Glutamatergic neuron (in vitro differentiated cells): ENCODE data around the gene TBC1D22A. TPM values are rescaled to one million over a fixed set of nuclear protein-coding genes. Genes with fewer than 3 reads are reported as not detected.

Experiments used
- DNase-seq: peaks from one replicate; pipeline ENCODE4 v3.0.0; 2022
- H3K27ac Mint-ChIP-seq: one replicate; pipeline ENCODE4 v1.8.0; 2020; ENCODE audit warnings: mild to moderate bottlenecking, mixed read lengths, inconsistent platforms; ENCODE audit not compliant: unreplicated experiment
- H3K27me3 Mint-ChIP-seq: one replicate; pipeline ENCODE4 v1.8.0; 2020; ENCODE audit warnings: mild to moderate bottlenecking, moderate library complexity, mixed read lengths, inconsistent platforms; ENCODE audit not compliant: unreplicated experiment
- H3K36me3 Mint-ChIP-seq: one replicate; pipeline ENCODE4 v1.8.0; 2020; ENCODE audit warnings: mild to moderate bottlenecking, mixed read lengths, inconsistent platforms; ENCODE audit not compliant: unreplicated experiment
- H3K4me1 Mint-ChIP-seq: one replicate; pipeline ENCODE4 v1.8.0; 2020; ENCODE audit warnings: mild to moderate bottlenecking, low read depth, mixed read lengths, inconsistent platforms; ENCODE audit not compliant: unreplicated experiment
- H3K4me3 Mint-ChIP-seq: one replicate; pipeline ENCODE4 v1.8.0; 2020; ENCODE audit warnings: mild to moderate bottlenecking, mixed read lengths, inconsistent platforms; ENCODE audit not compliant: unreplicated experiment
- H3K9me3 Mint-ChIP-seq: one replicate; pipeline ENCODE4 v1.8.0; 2020; ENCODE audit warnings: mild to moderate bottlenecking, moderate library complexity, mixed read lengths, inconsistent platforms; ENCODE audit not compliant: unreplicated experiment
- total RNA-seq: library from RNA; stranded (reverse); fragmentation: NEBNext Ultra II Directional; extraction: Animal tissue kit (Norgen Biotek cat#: 25700); gene quantifications from one replicate; pipeline ENCODE4 v1.2.1, GENCODE V29; 2021; ENCODE audit not compliant: unreplicated experiment
- TF ChIP-seq, protein P1 (sequence below): fragments of 200-600 bp; sonication (generic); IDR thresholded peaks from one replicate; pipeline ENCODE4 v1.5.0; 2021; ENCODE audit not compliant: partially characterized antibody, unreplicated experiment

Gene TBC1D22A
- total RNA-seq, 1 donor from 2014 or later: 23.0 TPM

DNA sequence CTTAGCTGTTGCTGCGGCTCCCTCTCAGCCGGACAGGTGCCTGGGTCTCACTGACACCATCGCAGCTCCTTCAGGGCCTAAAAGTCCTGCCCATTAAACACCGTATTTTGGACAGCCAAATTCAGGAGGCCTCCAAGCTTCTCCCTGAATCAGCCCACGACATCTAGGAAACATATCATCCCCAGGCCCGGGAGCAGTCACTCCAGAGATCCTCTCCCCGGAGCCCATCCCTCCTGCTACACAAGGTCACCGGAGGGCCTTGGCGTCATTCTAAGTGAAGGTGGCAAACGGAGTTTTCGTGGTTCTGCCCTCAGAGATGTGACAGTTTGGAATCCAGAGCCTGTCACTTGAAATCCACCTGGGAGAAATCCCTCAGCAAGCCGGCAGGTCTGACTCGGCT lies 232.5 kb downstream of the TBC1D22A start:
- Mint-ChIP-seq H3K4me1 (peaks cover 18% of the 10 kb centered on the region), H3K27ac (no peak overlapping the region), H3K36me3 (no peaks in the 10 kb centered on the region), H3K9me3 (peaks cover 4% of the 10 kb centered on the region), H3K27me3 (peaks cover under 1% of the 10 kb centered on the region), H3K4me3 (no peak overlapping the region)
- no peak for DNase-seq
- TF ChIP-seq, protein P1, sequence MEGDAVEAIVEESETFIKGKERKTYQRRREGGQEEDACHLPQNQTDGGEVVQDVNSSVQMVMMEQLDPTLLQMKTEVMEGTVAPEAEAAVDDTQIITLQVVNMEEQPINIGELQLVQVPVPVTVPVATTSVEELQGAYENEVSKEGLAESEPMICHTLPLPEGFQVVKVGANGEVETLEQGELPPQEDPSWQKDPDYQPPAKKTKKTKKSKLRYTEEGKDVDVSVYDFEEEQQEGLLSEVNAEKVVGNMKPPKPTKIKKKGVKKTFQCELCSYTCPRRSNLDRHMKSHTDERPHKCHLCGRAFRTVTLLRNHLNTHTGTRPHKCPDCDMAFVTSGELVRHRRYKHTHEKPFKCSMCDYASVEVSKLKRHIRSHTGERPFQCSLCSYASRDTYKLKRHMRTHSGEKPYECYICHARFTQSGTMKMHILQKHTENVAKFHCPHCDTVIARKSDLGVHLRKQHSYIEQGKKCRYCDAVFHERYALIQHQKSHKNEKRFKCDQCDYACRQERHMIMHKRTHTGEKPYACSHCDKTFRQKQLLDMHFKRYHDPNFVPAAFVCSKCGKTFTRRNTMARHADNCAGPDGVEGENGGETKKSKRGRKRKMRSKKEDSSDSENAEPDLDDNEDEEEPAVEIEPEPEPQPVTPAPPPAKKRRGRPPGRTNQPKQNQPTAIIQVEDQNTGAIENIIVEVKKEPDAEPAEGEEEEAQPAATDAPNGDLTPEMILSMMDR: no peak

DNA sequence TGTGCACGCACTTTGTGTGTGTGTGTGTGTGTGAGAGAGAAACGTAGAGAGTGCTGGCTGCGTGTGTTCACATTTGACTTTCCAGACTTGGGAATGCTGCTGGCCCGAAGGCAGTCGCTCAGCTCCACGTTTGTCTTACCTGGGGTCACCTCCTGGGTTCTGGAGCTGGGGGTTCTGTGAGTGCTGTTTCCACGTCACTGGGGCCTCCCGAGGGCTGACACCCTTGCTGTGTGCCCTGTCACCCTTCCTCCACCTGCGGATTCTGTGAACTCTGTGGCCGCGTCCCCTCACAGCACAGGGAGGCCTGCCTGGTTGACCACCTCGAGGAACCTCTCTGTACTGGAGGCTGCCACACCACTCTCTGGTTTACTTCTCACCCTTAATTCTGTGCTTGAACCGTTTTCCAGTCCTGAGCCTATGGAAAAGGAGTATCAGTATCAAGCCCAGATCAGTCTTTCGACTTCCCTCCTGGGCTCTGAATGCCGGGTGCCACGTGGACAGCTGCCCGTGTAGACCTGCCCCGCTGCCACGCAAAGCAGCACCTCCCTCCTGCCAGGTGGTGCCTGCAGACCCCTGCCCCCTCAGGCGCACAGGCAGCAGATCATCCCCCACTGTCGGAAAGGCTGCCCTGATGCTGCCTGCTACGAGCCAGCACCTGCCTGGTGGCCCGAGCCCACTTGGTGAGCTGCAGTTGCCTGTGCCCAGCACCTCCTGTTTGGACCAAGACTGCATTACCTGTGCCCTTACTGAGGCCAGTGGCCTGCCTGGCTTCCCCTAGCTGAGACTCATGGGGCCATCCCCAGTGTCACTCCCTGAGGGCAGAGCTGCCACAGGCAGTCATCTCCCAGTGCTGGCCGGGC lies 233.3 kb downstream of the TBC1D22A start:
- DNase-seq: no peak
- Mint-ChIP-seq H3K27me3 (peaks cover 4% of the 10 kb centered on the region), H3K36me3 (no peaks in the 10 kb centered on the region), H3K4me3 (no peak overlapping the region), H3K9me3 (peaks cover 4% of the 10 kb centered on the region), H3K27ac (no peak overlapping the region), H3K4me1 (peaks cover 16% of the 10 kb centered on the region)
- TF ChIP-seq, protein P1: no peak

DNA sequence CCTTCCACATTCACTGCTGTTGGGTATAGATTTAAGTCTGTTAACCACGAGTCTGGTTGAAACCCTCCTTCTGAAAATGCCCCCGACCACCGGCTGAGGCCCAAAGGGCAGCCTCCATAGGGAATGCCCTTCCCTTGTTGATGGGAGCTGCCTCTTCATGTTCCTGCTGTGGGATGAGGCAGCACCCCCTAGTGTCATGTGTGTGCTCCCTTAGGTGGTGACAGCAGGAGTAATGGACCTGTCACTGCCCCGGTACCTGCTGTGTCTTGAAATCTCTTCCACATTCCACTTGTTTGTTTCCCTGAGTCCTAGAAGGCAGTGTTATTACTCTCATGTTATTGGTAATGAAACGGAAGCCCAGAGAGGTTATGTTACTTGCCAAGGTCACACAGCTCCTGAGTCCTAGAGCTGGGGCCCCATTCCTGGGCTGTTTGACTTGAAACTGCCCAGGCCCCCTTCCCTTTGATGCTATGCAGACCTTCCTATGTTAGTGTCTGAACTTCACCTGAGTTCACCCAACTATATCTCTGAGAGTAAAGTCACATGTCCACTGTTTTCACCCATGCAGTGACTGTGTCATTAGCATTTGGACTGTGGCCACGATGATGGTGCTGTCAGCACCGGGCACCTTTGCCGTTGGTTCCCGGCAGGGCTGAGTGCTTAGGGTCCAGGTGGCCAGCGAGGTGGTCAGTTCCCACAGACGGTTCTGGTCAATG lies 234.3 kb downstream of the TBC1D22A start:
- DNase-seq: no peak
- no peak overlapping the region for H3K27ac Mint-ChIP-seq

DNA sequence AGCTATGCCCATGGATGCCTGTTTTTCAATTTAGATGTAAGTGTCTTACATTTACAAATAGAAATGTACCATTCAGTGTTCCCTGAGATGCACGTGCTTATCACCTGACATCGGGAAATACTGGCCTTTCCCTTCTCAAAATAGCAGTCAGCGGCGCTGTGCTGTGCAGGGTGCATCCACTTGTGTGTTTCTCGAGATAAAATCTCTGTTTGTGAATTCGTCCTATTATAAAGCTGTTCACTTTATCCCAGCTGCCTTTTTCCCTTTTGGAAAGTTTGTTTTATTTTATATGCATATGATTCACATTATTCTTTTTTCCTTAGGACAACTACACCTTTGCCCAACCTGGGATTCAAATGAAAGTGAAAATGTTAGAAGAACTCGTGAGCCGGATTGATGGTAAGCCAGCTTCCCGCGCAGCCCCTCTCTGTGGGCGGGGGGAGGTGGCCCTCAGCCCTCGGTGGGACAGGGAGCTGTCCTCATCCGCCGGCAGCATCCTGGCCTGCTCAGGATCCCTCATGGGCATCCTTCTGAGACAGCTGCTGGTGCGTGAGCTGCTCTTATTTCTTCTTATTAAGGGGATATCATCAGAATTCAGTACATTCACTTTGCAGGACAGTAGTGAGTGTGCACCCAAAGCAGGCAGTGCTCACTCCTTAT lies 235.0 kb downstream of the TBC1D22A start:
- DNase-seq: no peak
- Mint-ChIP-seq H3K36me3 (no peaks in the 10 kb centered on the region), H3K27ac (no peak overlapping the region), H3K4me1 (peaks cover 15% of the 10 kb centered on the region), H3K9me3 (no peaks in the 10 kb centered on the region), H3K27me3 (peaks cover 4% of the 10 kb centered on the region), H3K4me3 (no peak overlapping the region)
- TF ChIP-seq, protein P1: no peak

More for the DNA sequence above, 234.3 kb downstream of the TBC1D22A start:
- peaks cover 4% of the 10 kb centered on the region for H3K27me3 Mint-ChIP-seq
- H3K9me3 Mint-ChIP-seq: peaks cover 1% of the 10 kb centered on the region
- H3K36me3 Mint-ChIP-seq: no peaks in the 10 kb centered on the region
- peaks cover 16% of the 10 kb centered on the region for H3K4me1 Mint-ChIP-seq
- H3K4me3 Mint-ChIP-seq: no peak overlapping the region
- TF ChIP-seq, protein P1: no peak
